Neural crest cell (in vitro differentiated cells): ENCODE measurements around the gene LYRM9. TPM values are rescaled to one million over a fixed set of nuclear protein-coding genes. Genes with fewer than 3 reads are reported as not detected.

Source experiments
- DNase-seq: peaks from one replicate; pipeline ENCODE4 v3.0.0; 2021; ENCODE audit warnings: low read depth, mixed read lengths, low spot score
- H3K27ac Mint-ChIP-seq: one replicate; pipeline ENCODE4 v1.8.0; 2021; ENCODE audit warnings: mild to moderate bottlenecking, mixed read lengths; ENCODE audit not compliant: unreplicated experiment
- H3K27me3 Mint-ChIP-seq: 2 replicates; pipeline ENCODE4 v1.8.0; 2021; ENCODE audit warnings: low read depth, mild to moderate bottlenecking, mixed read lengths
- H3K36me3 Mint-ChIP-seq: 2 replicates; pipeline ENCODE4 v1.8.0; 2021; ENCODE audit warnings: low read depth, mild to moderate bottlenecking, mixed read lengths
- H3K4me1 Mint-ChIP-seq: 2 replicates; pipeline ENCODE4 v1.8.0; 2021; ENCODE audit warnings: mixed read lengths
- H3K4me3 Mint-ChIP-seq: one replicate; pipeline ENCODE4 v1.8.0; 2021; ENCODE audit warnings: mild to moderate bottlenecking, mixed read lengths
- H3K9me3 Mint-ChIP-seq: 2 replicates; pipeline ENCODE4 v1.8.0; 2021; ENCODE audit warnings: mixed read lengths
- total RNA-seq: library from RNA; stranded (reverse); gene quantifications from 2 replicates; pipeline ENCODE4 v1.2.1, GENCODE V29; 2021
- TF ChIP-seq, protein P1 (sequence below): fragments of 200-600 bp; sonication (generic); conservative IDR thresholded peaks from 2 replicates; pipeline ENCODE4 v1.5.0; 2021; ENCODE audit warnings: antibody characterized with exemption, mild to moderate bottlenecking

The LYRM9 gene
- total RNA-seq, 1 donor from 2014 or later: 4.3 TPM

DNA sequence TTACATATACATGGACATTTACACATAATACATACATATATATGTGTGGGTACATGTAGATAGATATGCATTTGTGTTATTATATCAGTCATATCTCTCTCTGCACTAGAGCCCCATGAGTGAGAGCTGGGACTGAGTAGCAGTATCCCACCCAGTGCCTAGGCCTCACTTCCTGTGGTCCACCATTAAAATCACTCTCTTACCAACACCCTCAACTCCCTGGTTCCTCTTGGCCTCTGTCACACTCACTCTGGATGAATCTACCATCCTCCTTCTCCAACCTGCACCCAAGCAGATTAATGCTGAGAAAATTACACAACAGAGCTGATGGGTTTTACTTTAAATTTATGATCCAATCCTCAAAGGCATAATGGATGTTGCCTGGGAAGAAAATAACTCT lies 4.9 kb upstream of the LYRM9 start:
- no peak for DNase-seq
- no peaks in the 10 kb centered on the region for H3K9me3 Mint-ChIP-seq
- H3K36me3 Mint-ChIP-seq: no peaks in the 10 kb centered on the region
- H3K4me3 Mint-ChIP-seq: no peak overlapping the region
- TF ChIP-seq, protein P1, sequence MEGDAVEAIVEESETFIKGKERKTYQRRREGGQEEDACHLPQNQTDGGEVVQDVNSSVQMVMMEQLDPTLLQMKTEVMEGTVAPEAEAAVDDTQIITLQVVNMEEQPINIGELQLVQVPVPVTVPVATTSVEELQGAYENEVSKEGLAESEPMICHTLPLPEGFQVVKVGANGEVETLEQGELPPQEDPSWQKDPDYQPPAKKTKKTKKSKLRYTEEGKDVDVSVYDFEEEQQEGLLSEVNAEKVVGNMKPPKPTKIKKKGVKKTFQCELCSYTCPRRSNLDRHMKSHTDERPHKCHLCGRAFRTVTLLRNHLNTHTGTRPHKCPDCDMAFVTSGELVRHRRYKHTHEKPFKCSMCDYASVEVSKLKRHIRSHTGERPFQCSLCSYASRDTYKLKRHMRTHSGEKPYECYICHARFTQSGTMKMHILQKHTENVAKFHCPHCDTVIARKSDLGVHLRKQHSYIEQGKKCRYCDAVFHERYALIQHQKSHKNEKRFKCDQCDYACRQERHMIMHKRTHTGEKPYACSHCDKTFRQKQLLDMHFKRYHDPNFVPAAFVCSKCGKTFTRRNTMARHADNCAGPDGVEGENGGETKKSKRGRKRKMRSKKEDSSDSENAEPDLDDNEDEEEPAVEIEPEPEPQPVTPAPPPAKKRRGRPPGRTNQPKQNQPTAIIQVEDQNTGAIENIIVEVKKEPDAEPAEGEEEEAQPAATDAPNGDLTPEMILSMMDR: no peak
- no peak overlapping the region for H3K27ac Mint-ChIP-seq
- H3K4me1 Mint-ChIP-seq: peaks cover 11% of the 10 kb centered on the region
- H3K27me3 Mint-ChIP-seq: peaks cover 53% of the 10 kb centered on the region

DNA sequence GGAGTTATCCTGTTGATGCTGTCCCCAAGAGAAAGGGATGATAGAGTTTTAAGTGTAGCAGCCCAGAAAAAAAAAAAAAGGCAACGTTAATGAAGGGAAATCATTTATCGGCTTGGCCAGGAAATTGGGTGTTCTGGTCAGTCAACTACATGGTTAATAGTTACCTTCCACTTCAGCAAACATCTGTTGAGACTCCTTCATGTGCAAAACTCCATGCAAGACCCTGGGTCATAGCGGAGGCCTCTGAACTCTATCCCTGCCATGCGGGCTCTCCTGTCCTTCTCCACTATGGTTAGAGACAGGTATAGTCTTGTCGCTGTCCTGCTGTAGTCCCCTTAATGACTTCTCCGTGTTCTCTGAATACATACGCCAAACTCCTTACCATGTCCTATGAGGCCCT lies 3.5 kb upstream of the LYRM9 start:
- Mint-ChIP-seq H3K4me3 (no peak overlapping the region), H3K27me3 (peaks cover 48% of the 10 kb centered on the region), H3K9me3 (no peaks in the 10 kb centered on the region), H3K4me1 (peaks cover 15% of the 10 kb centered on the region), H3K27ac (no peak overlapping the region), H3K36me3 (no peaks in the 10 kb centered on the region)
- TF ChIP-seq, protein P1: no peak
- DNase-seq: no peak

DNA sequence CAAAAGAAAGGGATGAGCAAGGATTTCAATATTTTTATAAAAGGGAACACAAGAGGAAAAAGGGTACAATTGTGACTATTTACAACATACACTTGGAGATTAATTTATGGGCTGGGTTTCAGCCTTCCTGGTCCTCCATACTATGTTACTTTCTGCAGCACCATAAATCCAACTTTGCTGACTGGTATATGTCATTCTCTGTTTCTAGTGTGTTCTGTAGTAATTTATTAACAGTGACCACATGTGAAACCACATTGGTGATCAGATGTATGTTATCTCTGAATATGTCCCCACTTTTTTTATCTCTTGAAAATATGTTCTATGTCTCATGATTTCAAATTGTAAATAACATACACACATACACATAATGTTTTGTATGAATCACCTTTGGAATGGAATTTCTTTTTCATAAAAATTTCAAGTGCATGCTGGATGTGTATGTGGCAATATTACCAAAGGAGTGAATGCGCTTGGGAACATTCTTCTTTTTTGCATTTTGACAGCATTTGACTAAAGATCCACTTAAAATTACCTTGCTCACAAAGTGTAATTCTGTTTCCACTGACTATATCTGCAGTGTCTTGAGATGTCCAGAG lies 2.9 kb upstream of the LYRM9 start:
- H3K36me3 Mint-ChIP-seq: no peaks in the 10 kb centered on the region
- H3K4me1 Mint-ChIP-seq: peaks cover 19% of the 10 kb centered on the region
- no peak for DNase-seq
- H3K4me3 Mint-ChIP-seq: no peak overlapping the region
- H3K27ac Mint-ChIP-seq: no peak overlapping the region
- TF ChIP-seq, protein P1: no peak
- H3K27me3 Mint-ChIP-seq: peaks cover 48% of the 10 kb centered on the region
- no peaks in the 10 kb centered on the region for H3K9me3 Mint-ChIP-seq

DNA sequence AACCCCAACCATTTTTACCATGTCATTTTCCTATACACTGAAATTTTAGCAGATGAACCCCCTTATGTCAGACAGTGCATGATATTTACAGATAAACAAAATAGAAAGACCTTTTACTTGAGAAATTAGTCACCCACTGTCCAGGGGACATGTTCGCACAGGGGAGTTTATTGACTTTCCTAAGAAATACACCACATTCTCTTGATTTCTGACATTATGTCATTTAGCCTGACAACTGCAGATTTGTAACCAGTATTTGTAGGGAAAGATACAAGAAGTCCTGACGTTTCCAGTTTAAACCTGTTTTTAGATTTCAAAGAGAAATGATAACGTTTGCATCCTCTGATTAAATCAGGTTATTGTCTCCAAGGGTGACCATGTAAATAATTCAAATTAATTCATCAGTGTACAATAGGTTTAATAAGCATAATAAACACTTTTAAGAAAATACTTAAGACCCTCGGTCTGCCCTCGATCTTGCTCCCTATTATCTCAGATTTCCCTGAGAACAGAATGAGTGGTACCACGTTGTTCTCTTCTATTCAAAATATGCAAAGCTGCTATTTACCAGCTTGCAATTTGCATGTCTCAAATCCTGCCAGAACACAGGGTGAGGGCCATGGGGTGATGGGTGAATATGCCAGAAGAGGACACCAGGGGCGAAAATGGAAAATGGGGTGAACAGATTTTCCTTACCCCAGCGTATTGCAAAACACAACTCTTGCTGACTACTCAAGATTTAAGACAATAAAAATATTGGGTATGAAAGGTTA lies 2.1 kb upstream of the LYRM9 start:
- Mint-ChIP-seq H3K4me3 (no peak overlapping the region), H3K27ac (no peak overlapping the region)
- no peak for DNase-seq

DNA sequence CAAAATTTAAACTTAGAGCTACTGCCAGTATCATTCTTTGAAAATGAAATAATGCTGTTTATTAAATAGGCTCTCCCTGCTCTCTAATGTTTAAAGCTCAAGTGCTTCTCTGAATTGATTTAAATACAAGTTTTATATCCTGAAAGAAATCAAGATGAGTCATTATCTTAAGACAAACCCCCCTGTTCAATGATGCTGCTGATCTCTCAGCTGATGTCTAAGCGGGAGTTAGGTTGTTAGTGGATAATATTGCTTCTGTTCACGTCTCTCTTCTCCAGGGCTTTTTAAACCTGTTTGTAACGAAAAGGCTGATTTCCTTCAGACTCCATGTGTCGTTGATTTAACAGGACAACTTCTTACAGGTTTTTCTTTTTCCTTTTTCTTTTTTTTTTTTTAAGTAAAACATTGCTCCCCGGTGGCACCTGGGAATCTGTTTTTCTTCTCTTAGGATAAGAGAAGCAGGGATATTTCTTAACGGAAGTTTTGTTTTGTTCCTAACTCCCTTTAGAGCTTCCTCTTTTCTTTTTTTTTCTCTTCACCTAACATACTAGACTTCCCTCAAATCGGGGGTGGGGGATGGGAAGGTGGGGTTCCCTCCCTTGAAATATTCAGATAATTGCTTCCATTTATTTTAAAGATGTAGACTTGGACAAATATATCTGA lies 807 bp upstream of the LYRM9 start:
- H3K9me3 Mint-ChIP-seq: no peaks in the 10 kb centered on the region
- no peak overlapping the region for H3K27ac Mint-ChIP-seq
- peaks cover 28% of the 10 kb centered on the region for H3K4me1 Mint-ChIP-seq
- peaks cover 45% of the 10 kb centered on the region for H3K27me3 Mint-ChIP-seq
- TF ChIP-seq, protein P1: no peak
- no peak for DNase-seq
- H3K4me3 Mint-ChIP-seq: peak overlapping the region; percentile 82
- no peaks in the 10 kb centered on the region for H3K36me3 Mint-ChIP-seq

More for the DNA sequence above, 2.1 kb upstream of the LYRM9 start:
- H3K36me3 Mint-ChIP-seq: no peaks in the 10 kb centered on the region
- peaks cover 50% of the 10 kb centered on the region for H3K27me3 Mint-ChIP-seq
- TF ChIP-seq, protein P1: no peak
- H3K4me1 Mint-ChIP-seq: peaks cover 21% of the 10 kb centered on the region
- H3K9me3 Mint-ChIP-seq: no peaks in the 10 kb centered on the region
